Measurements from ENCODE around the gene ZBTB21. TPM values are rescaled to one million over a fixed set of nuclear protein-coding genes. Genes with fewer than 3 reads are reported as not detected.
A peak's percentile ranks its signal among the peaks of the same experiment; 100 is the strongest.

The ZBTB21 gene
- polyA plus RNA-seq, 2 of the 4 experiments (the other 2 are of a cell fraction) = 5.4 to 13.1 TPM

DNA sequence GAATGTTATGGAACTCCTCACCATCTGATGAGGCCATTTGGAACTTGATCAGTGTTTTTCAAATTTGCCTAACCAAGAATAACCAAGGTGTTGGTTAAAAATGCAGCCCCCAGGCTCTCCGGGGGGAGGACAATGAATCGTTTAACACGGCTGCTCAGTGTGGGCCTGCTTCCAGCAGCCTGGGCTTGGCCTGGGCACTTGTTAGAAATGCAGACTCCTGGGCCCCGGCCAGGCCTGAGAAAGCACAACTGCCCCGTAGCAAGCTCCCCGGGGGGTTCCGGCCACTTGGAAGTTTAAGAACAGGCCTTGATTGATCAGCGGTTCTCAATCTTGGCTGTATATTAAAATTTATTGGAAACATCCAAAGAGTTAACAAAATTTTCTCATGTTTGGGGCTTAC, 33.5 kb downstream of the ZBTB21 start (continued):
- no peak for TF ChIP-seq ZNF302 (CRISPR knock-in tag; IDR thresholded peaks at IDR 0.05)
- no peak for TF ChIP-seq BCL3 (IDR thresholded peaks at IDR 0.05)

GRCh38 chr21:41975391-41976272, 34.5 kb downstream of the ZBTB21 start:
- DNase-seq (ENCODE audit: low read depth in 1 of 2, low spot score in 1 of 2) (no peak), ATAC-seq (peak in 1 of 2 experiments; percentile 24; a peak in 1 of 6 replicates), FAIRE-seq (no peak)
- ChIA-PET POLR2A (no interaction called here), CTCF (interaction anchor here (0.7 to 1.0 kb wide), 2 partner anchors 71 to 244 kb away, joined by 3 read pairs; no protein-coding TSS in a partner anchor)
- Histone ChIP-seq H3K9me3 (peaks cover 9% of the 10 kb centered on the region; the same call in 1 of the 3 replicates), H3K27ac (no peak overlapping the region), H3K4me2 (no peak overlapping the region), H3K4me3 (no peak overlapping the region), H3K4me1 (no peaks in the 10 kb centered on the region)
- 72% methylated on average over 13 of the region's 17 CpGs for WGBS (ENCODE audit: missing lambda C conversion rate)
- TF ChIP-seq, protein P1, sequence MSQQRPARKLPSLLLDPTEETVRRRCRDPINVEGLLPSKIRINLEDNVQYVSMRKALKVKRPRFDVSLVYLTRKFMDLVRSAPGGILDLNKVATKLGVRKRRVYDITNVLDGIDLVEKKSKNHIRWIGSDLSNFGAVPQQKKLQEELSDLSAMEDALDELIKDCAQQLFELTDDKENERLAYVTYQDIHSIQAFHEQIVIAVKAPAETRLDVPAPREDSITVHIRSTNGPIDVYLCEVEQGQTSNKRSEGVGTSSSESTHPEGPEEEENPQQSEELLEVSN (IDR thresholded peaks at IDR 0.05; ENCODE audit: borderline replicate concordance, low read depth) = no peak
- TF ChIP-seq RNF2 (IDR thresholded peaks at IDR 0.05; ENCODE audit: borderline replicate concordance, low read depth) (no peak), TP53 (CRISPR knock-in tag; IDR thresholded peaks at IDR 0.05) (no peak), ZC3H11A (IDR thresholded peaks at IDR 0.05) (no peak), KDM5A (IDR thresholded peaks at IDR 0.05) (no peak)
- TF ChIP-seq, protein P2, sequence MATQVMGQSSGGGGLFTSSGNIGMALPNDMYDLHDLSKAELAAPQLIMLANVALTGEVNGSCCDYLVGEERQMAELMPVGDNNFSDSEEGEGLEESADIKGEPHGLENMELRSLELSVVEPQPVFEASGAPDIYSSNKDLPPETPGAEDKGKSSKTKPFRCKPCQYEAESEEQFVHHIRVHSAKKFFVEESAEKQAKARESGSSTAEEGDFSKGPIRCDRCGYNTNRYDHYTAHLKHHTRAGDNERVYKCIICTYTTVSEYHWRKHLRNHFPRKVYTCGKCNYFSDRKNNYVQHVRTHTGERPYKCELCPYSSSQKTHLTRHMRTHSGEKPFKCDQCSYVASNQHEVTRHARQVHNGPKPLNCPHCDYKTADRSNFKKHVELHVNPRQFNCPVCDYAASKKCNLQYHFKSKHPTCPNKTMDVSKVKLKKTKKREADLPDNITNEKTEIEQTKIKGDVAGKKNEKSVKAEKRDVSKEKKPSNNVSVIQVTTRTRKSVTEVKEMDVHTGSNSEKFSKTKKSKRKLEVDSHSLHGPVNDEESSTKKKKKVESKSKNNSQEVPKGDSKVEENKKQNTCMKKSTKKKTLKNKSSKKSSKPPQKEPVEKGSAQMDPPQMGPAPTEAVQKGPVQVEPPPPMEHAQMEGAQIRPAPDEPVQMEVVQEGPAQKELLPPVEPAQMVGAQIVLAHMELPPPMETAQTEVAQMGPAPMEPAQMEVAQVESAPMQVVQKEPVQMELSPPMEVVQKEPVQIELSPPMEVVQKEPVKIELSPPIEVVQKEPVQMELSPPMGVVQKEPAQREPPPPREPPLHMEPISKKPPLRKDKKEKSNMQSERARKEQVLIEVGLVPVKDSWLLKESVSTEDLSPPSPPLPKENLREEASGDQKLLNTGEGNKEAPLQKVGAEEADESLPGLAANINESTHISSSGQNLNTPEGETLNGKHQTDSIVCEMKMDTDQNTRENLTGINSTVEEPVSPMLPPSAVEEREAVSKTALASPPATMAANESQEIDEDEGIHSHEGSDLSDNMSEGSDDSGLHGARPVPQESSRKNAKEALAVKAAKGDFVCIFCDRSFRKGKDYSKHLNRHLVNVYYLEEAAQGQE (IDR thresholded peaks at IDR 0.05) = peak; percentile 42

GRCh38 chr21:41974752-41975053, 35.5 kb downstream of the ZBTB21 start:
- Histone ChIP-seq H3K4me2 (no peak overlapping the region), H3K27ac (no peak overlapping the region), H3K9me3 (peaks cover 4% of the 10 kb centered on the region; the same call in 1 of the 3 replicates), H3K4me1 (no peaks in the 10 kb centered on the region), H3K4me3 (no peak overlapping the region)
- CTCF ChIA-PET = interaction anchor here (0.7 kb wide), 1 partner anchor 245 kb away, joined by 3 read pairs; no protein-coding TSS in a partner anchor
- DNase-seq (ENCODE audit: low read depth in 1 of 2, low spot score in 1 of 2) (no peak), FAIRE-seq (no peak), ATAC-seq (no peak)
- TF ChIP-seq POLR2AphosphoS2 (conservative IDR thresholded peaks at IDR 0.05; ENCODE audit: low read length) (no peak), EHMT2 (IDR thresholded peaks at IDR 0.05; ENCODE audit: low read depth) (no peak), CHD2 (IDR thresholded peaks at IDR 0.05; ENCODE audit: low read length, partially characterized antibody) (no peak), EP300 (IDR thresholded peaks at IDR 0.05) (no peak), RARB (CRISPR knock-in tag; IDR thresholded peaks at IDR 0.05) (no peak), FOXS1 (CRISPR knock-in tag; IDR thresholded peaks at IDR 0.05) (no peak), SREBF2 (IDR thresholded peaks at IDR 0.05) (no peak), EHF (CRISPR knock-in tag; IDR thresholded peaks at IDR 0.05) (no peak)
- TF ChIP-seq, protein P3, sequence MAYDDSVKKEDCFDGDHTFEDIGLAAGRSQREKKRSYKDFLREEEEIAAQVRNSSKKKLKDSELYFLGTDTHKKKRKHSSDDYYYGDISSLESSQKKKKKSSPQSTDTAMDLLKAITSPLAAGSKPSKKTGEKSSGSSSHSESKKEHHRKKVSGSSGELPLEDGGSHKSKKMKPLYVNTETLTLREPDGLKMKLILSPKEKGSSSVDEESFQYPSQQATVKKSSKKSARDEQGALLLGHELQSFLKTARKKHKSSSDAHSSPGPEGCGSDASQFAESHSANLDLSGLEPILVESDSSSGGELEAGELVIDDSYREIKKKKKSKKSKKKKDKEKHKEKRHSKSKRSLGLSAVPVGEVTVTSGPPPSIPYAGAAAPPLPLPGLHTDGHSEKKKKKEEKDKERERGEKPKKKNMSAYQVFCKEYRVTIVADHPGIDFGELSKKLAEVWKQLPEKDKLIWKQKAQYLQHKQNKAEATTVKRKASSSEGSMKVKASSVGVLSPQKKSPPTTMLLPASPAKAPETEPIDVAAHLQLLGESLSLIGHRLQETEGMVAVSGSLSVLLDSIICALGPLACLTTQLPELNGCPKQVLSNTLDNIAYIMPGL (CRISPR knock-in tag; IDR thresholded peaks at IDR 0.05; ENCODE audit: borderline replicate concordance) = no peak
- WGBS (ENCODE audit: missing lambda C conversion rate) = 48% methylated on average over 4 of the region's 4 CpGs
- POLR2A ChIA-PET = no interaction called here

All from A549 (cell line).